GM10847 (cell line): Measurements from ENCODE around the gene MGME1.

Experiments used
- POLR2A ChIP-seq: IDR thresholded peaks from 2 replicates; pipeline ENCODE4 v1.6.1; 2011; ENCODE audit not compliant: insufficient read length; ENCODE audit errors: extremely low read depth

The MGME1 gene

DNA sequence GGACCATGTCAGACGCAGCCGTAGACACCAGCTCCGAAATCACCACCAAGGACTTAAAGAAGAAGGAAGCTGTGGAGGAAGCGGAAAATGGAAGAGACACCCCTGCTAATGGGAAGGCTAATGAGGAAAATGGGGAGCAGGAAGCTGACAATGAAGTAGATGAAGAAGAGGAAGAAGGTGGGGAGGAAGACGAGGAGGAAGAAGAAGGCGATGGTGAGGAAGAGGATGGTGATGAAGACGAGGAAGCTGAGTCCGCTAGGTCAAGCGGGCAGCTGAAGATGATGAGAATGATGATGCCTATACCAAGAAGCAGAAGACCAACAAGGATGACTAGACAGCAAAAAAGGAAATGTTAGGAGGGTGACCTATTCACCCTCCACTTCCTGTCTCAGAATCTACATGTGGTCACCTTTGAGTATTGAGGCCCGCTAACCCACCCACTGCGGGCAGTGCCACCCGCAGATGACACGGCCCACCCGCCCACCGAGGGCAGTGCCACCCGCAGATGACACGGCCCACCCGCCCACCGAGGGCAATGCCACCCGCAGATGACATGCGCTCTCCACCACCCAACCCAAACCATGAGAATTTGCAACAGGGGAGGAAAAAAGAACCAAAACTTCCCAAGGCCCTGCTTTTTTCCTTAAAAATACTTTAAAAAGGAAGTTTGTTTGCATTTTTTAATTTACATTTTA, 43.3 kb downstream of the MGME1 start:
- TF ChIP-seq POLR2A, result no peak

DNA sequence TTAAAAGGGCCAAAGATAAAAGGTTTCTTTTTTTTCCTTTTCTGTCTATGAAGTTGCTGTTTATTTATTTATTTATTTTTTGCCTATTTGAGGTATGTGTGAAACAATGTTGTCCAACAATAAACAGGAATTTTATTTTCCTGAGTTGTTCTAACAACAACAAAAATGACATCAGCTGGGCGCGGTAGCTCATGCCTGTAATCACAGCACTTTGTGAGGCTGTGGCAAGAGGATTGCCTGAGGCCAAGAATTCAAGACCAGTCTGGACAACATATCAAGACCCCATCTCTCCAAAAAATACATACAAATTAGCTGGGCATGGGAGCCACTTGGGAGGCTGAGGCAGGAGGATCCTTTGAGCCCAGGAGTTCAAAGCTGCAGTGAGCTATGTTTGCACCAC, 44.1 kb downstream of the MGME1 start:
- no peak for TF ChIP-seq POLR2A

DNA sequence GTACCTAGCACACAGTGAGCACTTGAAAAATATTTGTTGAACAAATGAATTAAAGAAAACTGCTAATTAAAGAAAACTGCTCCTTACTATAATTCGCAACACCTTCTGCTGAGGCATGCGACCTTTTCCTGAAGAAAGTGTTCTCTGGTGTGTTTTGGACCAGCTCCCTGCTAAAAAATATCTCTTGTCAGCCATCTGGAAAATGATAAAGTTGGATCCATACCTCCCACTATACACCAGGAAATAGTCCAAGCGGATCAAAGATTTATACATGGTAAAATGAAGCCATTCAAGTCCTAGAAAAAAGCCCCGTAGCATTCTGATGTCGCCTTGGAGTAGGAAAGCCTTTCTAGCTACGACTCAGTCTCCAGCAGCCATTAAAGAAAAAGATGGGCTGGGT, 45.6 kb downstream of the MGME1 start:
- no peak for TF ChIP-seq POLR2A

DNA sequence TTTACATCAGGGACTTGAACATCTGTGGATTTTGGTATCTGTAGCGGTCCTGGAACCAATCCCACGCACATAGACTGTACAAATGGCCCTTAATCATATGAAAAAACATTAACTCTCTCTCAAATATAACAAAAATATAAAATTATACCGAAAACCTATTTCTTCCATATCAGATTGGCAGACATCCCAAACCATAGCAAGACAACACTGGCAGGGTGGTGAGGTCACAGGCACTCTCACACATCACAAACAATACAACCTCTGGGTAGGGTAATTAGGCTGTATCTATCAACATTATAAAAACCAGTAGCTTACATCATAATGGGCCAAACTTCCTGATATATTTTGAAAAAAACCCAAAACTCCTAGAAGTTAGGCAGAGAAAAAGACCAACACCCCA, 48.0 kb downstream of the MGME1 start:
- TF ChIP-seq POLR2A, result no peak

DNA sequence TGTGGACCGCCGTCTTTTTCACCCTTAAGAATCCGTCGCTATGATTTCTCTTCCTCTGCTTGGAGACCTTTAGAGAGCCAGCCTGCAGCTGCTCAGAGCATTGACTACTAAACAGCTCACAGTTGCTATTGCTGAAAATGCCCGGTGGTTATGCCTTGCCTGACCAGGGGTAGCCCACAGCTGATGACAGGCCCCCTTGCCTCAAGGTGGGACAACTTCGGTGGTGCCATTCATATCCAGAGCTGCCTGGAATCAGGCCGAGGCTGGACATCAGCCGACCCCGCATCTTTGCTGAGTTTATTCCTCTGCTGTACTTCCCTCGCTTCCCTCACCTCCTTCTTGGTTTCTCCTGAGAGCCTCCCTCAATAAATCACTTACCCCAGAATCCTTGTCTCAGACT, 49.3 kb downstream of the MGME1 start:
- no peak for TF ChIP-seq POLR2A

DNA sequence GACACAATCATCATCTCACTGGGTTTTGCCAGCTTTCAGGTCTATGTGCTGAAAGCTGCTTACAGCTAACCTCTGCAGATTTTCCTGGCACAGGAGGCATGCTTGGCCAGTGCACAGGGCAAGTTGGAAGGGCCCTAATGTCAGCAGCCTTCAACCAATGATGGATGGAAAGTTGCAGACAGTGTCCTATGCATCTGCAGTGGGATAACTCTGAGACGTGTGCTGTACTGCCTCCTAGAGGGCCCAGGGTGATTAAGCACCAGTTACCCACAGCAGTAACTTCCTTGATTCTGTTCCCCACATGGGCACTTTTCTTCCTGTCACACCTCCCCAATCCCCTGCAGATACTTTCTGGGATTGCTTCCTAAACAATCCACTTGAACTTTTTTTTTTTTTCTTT, 50.2 kb downstream of the MGME1 start:
- TF ChIP-seq POLR2A, result no peak

DNA sequence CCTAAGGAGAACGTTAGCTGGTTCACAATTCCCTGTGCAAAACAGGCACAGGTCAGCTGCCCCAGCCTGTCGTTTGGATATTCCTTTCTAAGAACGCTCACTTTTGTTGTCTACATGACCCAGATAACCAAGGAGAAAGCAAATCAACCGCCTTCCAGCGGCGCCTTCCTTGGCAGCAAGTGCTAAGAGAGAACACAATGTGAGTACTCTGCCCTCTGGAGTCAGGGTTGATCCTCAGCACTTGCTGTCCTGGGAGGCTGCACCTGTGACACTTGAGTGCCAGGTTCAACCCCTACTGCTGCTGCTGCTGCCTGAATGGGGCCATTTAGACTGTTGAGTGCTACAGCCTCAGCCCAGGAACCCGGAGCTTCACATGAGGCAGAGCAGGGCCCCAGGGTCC, 52.1 kb downstream of the MGME1 start:
- TF ChIP-seq POLR2A, result no peak

DNA sequence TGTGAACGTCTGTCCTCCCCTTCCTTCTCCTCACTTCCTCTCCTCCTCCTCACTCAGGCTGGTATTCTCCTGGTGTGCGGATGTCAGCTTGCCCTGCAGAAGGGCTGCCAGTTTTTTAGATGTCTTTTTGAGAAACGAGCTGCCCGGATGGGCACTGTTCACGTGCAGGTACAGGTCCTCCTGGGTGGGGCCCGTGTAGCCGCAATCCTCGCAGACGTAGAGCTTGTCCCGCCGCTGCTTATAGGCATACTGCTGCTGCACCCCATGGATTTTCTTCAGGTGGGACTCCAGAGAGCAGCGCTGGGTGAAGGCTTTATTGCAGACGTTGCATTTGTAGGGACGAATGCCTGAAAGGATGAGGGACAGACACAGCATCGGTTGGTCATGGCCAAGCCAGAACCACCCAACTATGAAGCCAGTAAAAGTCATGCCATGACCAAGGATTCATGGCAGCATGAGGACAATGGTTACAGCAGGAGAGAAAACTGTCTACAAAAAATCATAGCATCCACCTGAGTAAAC, 55.8 kb downstream of the MGME1 start:
- no peak for TF ChIP-seq POLR2A

DNA sequence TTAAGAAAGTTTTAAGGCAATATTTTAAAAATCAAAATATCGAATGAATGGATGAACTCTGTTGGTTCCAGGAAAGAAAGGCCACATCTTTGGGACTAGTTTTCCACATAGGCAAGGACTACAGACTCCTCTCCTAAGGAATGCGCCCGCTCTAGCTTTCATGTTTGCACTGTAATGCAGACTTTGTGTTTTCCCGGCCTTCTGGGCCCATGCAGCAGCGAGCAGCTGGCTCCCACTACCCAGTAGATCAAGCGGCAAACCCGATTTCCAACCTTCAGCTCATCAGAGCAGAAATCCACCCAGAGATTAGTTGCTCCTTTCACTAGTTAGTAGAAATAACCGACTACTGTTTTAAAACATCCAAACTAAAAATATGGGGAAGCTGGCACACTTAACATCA, 61.2 kb downstream of the MGME1 start:
- no peak for TF ChIP-seq POLR2A

DNA sequence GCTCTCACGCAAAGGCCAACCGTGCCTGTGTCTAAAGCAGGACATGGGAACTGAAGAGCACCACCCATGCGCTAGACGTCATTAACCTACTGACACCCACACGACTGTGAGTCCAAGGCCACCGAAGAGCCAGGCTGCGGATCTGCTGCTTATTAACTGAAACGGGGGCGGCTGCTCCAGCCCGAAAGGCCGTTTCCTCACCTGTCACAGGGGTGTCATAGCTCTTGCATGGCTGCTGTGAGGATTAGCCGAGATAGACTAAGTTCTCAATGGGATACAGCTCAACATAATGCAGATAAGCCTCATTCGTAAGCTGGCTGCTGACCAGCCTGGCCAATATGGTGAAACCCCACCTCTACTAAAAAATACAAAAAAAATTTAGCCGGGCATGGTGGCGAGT, 62.2 kb downstream of the MGME1 start:
- TF ChIP-seq POLR2A, result no peak

DNA sequence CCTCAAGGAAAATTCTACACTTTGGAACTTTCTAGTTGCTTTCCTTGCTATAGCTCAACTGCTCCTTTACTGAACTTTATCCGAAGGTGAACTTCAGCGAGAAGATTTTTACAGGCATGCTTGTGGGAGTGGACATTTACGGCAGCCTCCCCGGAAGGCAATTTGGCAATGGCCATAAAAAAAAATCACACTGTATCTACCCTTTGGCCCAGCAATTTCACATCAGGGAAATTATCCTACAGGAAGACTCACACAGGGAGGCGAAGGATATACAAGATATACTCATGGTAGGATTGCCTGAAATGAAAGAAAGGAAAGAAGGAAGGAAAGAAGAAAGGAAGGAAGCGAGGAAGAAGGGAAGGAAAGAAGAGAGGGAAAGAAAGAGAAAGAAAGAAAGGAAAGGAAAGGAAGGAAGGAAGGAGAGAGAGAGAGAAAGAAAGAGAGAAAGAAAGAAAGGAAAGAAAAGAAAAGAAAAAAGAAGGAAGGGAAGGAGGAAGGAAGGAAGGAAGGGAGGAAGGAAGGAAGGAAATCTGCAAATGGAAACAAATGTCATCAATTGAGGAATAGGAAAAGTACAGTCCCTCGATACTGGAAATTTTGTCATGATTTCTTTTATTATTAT, 63.2 kb downstream of the MGME1 start:
- no peak for TF ChIP-seq POLR2A

DNA sequence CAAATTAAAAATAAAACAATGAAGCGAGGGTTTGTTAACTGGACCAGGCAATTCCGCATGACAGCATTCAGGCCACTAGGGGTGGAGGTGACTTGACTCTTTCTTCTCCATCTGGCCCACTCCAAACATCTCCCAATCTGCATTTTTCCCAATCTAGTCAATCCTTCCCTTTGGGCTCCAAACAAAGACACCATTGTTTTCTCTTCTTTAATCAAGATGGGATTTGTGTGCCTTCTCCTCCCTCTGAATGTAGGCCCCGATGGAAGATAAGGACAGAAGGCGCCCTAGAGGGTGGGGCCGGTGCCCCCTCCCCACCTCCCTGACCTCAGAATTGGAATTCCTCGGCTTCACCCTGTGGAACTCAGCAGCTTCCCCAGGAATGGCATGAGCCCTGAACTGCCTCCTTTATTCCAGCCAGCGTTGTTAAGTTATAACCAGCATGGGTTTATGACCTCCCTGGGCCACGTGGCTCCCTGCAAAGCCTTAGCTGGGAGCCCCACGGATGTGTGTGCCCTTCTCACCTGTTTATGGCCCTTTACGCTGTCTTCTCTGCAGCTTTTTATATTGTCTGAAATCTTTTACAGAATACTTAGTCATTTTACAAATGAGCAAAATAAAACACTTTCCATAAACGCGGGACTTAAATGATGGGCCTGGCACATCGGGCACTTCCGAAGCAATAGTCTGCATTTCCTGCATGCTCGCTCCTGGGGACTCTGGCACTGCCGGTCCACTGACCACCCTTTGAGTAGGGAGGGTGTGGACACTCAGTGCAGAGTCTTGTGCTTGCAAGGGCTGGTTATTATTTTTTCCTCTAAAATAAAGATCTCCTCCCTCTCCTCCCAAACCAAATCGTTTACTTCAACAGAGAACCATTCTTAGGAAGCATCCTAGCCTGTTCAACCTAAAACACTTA, 64.4 kb downstream of the MGME1 start:
- TF ChIP-seq POLR2A, result no peak

DNA sequence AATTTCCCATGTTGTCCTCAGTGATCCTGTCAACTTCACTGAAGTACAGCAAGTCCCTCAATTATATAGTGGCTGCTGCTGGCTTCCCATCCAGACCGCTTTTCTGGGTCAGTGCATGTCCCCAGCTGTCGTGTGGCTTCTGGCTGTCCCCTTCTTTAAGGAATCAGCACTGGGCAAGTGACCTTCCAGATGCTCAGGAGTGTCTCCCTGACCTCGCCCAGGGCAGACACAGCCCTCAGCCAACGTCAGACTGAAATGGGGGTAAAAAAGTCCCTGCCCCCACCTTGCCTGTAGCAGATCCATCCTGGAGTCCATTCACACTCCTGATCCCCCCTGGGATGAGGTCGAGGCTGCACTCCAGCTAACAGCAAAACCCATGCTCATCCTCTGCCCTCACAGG, 65.2 kb downstream of the MGME1 start:
- TF ChIP-seq POLR2A, result no peak

DNA sequence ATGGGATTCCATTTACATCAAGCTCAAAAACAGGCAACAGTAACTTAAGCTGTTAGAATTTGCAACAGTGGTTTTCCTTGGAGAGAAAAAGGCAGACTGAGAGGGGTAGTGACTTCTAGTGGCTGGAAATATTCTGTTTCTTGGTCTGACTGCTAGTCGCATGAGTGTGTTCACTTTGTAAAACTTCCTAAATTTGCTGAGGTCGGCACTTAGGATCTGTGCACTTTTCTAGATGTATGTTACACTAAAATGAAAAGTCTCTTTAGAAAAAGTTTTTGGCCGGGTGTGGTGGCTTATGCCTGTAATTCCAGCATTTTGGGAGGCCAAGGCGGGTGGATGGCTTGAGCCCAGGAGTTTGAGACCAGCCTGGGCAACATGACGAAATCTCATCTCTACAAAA, 70.2 kb downstream of the MGME1 start:
- TF ChIP-seq POLR2A, result no peak
